Inflammatory macrophage treated with lipopolysaccharide for 1 hour (primary cell): ENCODE results near the gene LYPD6B.

ENCODE experiments used
- DNase-seq, 2 donors: peaks; one replicate each; pipeline ENCODE4 v3.0.0-alpha.2; 2020 to 2022

The LYPD6B gene

DNA sequence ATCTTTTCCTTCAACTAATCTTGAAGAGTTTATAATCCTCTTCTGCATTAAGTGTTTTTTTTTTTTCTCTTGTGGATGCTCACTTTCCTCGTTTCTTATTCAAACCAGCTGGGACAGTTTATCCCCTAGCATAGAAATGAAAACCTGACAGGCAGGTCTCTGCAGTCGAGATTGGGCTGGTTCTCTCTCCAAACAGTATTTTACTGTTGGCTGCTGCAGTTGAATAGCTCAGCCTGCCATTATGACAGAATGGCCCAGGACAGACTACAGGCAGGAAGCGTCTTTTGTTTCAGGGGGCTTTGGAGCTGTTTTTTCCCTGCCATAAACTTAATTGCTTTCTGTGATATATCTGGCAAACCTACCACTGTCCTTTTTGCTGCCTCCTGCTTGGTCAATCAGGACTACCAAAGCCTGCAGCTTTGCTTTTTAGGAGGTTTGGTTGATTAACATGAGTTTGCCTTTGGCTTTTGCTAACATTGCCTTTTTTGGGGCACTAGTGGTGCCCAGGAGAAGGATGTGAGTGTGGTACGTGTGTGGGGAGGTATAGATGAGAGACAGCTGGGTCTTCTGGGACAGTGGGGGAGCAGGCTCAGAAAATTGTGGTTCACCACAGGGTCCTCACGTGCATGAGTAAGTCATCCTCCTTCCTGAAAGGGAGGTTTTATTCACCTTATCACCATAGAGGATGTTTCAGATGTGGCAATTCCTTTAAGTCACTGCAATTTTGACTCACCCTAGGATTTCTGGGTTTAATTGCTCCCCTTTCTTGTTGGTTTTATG lies 128.7 kb downstream of the LYPD6B start:
- no peak for DNase-seq

- DNase-seq = no peak
Measured at GRCh38 chr2:149167941-149168340, 129.4 kb downstream of the LYPD6B start.

DNA sequence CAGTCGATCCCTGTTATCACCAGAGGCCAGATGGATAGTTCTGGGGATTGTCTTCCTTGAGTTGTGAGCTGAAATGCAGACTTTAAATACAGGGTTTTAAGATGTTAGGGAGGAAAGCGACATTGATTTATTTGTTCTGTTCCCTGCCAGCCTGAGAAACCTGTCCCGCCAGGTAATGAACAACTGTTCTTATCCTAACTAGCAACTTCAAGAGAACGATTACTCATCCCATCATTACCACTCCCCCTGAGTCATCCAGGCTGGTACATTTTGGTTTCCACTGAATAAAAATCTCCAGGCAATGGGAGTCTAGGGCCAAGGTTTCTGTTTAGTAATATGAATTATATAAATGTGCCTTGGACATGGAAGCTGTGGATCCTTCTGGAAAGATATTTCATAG lies 131.2 kb downstream of the LYPD6B start:
- DNase-seq = no peak

GRCh38 chr2:149170156-149170555 lies 131.7 kb downstream of the LYPD6B start:
- no peak for DNase-seq

GRCh38 chr2:149170911-149171310 lies 132.4 kb downstream of the LYPD6B start:
- no peak for DNase-seq

GRCh38 chr2:149173220-149173619 lies 134.7 kb downstream of the LYPD6B start:
- DNase-seq = no peak

DNA sequence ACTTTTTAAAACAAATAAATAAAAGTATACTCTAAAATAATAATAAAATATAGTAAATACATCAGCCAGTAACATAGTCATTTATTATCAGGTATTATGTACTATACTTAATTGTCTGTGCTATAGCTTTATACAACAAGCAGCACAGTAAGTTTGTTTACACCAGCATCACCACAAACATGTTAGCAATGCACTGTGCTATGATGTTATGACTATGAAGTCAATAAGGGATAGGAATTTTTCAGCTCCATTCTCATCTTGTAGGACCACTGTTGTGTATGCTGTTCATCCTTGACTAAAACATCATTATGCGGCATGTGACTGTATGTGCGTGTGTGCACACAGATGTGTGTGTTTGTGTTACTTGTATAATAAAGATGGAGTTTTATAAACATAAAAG lies 137.5 kb downstream of the LYPD6B start:
- DNase-seq = no peak

DNA sequence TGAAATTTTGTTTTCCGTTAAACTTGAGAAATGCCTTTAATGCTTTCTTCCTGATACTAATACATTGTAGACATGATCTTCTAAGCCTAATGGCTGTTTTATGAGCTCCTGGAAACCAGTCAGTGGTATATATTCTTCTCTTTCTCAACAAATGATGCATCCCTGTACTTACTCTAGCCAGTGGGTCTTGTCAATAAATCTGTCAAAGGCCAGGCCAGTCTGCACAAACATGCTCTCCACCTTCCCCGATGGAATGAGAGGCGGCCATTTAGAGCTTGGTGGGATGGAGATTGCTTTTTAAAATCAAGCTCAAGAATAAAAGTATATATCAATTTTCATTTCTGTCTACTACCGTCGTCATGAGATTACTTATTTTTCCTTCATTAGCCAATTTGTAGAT lies 140.1 kb downstream of the LYPD6B start:
- no peak for DNase-seq

- DNase-seq = no peak
Measured at GRCh38 chr2:149180226-149180875, 141.9 kb downstream of the LYPD6B start.

GRCh38 chr2:149183187-149183586 lies 144.7 kb downstream of the LYPD6B start:
- no peak for DNase-seq

- no peak for DNase-seq
Measured at GRCh38 chr2:149184991-149185390, 146.5 kb downstream of the LYPD6B start.

DNA sequence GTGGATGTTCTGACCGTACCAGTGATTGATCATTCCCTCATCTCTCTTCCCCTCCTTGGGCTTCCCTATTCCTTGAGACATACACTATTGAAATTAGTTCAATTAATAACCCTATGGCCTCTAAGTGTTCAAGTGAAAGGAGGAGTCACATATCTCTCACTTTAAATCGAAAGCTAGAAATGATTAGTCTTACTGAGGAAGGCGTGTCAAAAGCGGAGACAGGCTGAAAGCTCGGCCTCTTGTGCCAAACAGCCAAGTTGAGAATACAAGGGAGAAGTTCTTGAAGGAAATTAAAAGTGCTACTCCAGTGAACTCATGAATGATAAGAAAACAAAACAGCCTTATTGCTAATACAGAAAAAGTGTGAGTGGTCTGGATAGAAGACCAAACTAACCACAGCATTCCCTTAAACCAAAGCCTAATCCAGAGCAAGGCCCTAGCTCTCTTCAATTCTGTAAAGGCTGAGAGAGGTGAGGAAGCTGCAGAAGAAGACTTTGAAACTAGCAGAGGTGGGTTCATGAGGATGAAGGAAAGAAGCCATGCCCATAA lies 147.5 kb downstream of the LYPD6B start:
- DNase-seq = no peak

DNA sequence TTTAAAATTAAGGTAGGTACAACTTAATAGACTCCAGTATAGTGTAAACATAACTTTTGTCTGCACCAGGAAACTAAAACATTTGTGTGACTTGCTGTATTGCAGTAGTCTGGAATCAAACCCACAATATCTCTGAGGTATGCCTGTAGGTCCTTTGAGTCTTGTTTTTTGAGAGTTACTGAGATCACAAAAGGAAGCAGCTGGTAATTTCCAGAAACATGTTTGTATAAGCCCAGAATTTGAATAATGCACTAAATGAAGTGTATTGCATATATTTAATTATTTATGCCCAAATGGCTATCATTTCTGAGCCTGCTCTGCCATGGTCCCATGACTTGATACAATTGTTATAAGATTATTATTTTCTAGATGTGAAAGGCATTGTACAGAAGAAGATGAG lies 148.6 kb downstream of the LYPD6B start:
- DNase-seq = no peak

DNA sequence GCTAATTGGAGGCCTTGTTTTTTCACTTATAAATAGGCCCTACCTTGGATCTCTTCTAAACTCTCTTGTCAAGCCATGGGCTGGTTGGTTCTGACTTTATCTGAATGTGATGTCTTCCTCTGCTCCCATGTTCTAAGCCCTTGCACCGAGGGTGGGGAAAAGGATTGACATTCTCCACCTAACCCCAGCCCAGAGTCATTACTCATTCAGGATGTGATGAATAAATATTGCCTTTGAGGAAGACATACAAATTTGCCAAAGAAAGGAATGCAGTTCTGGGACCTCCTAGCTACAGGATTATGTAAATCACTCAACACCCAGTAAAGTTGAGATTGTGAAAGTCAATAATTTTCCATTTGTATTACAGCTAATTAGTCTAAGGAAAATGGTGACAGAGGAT lies 149.8 kb downstream of the LYPD6B start:
- no peak for DNase-seq

- DNase-seq = no peak
Measured at GRCh38 chr2:149189769-149190168, 151.3 kb downstream of the LYPD6B start.

DNA sequence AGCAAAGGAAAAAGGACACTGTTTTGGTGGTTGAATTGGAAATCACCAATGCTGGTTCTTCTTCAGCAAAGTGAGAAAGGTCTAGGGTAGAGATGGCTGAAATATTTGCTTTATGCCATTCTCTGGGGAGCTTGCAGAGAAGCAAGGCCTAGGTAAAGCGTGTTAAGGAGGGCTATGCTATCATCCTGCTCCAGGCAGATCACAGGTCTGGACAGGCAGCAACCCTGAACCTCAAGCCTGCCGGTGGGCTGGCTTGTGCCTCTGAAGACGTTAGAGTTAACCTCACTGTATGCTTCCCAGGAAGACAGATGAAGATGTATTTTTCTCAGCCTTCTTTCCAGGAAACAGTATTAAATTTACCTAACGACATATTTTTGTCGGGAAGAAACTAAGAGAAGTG lies 153.4 kb downstream of the LYPD6B start:
- no peak for DNase-seq

GRCh38 chr2:149192427-149192826 lies 153.9 kb downstream of the LYPD6B start:
- no peak for DNase-seq

DNA sequence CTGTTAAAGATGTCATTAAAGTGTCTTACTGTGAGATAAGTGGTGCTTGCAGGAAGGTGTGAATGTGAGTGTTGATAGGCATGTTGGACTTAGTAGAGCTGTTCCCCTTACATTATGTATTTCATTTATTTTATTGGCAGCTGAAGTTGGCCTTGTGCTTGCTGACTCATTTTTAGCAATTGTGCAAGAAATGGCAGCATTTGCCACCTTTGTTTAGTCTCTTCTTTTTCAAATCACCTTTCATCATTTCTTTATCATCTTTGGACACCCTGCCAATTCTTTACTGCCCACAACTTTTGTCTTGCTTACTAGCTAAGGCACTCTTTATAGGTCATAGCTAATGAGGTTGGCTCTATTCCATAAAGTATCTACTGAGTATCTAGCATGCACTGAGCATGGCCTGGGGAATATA lies 161.6 kb downstream of the LYPD6B start:
- DNase-seq = no peak

- DNase-seq = no peak
Measured at GRCh38 chr2:149204686-149205085, 166.2 kb downstream of the LYPD6B start.

GRCh38 chr2:149205143-149205542 lies 166.6 kb downstream of the LYPD6B start:
- DNase-seq = no peak

- DNase-seq = no peak
Measured at GRCh38 chr2:149213764-149214493, 175.4 kb downstream of the LYPD6B start.

GRCh38 chr2:149218497-149218896 lies 180.0 kb downstream of the LYPD6B start:
- no peak for DNase-seq

GRCh38 chr2:149219856-149220255 lies 181.4 kb downstream of the LYPD6B start:
- DNase-seq = no peak

GRCh38 chr2:149221002-149221401 lies 182.5 kb downstream of the LYPD6B start:
- DNase-seq = no peak
